ENCODE results near the gene PRR33. TPM values are rescaled to one million over a fixed set of nuclear protein-coding genes. Genes with fewer than 3 reads are reported as not detected.

PRR33 gene
- total RNA-seq, 1 donor from 2014 or later = 0.16 TPM

DNA sequence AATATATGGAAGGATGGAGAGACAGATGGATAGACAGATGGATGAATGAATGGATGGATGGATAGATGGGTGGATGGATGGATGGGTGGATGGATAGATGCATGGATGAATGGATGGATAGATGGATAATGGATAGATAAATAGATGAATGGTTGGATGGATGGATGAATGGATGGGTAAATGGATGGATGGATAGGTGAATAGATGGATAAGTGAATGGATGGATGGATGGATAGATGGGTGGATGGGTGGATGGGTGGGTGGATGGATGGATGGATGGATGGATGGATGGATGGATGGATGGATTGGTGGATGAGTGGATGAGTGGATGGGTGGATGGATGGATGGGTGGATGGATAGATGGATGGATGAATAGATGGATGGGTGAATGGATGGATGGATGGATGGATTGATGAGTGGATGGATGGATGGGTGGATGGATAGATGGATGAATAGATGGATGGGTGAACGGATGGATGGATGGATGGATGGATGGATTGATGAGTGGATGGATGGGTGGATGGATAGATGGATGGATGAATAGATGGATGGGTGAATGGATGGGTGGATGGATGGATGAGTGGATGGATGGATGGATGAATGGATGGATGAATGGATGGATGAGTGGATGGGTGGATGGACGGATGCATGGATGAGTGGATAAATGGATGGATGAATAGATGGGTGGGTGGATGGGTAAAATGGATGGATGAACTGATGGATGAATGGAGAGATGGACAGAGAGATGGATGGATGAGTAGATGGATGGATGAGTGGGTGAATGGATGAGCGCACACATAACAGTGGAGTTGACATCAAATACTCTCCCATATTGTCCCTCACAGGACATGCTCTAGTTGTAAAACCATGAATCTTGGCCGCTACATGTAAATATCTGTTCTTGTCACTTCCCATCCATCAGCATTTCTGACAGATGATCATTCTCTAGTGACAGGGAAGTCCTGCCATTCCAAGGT, 30.0 kb downstream of the PRR33 start:
- intact Hi-C loops (cut with micrococcal nuclease) = no loop called here
- no peaks in the 10 kb centered on the region for H3K27me3 Mint-ChIP-seq
- H3K27ac Mint-ChIP-seq = no peak overlapping the region
- peaks cover 39% of the 10 kb centered on the region for H3K4me1 Mint-ChIP-seq
- ChIA-PET POLR2A (no interaction called here), CTCF (interaction anchor here (1.9 kb wide), 1 partner anchor 15 kb away, joined by 4 read pairs; no protein-coding TSS in a partner anchor)
- no peak for ATAC-seq (ENCODE audit: low read depth)
- no peaks in the 10 kb centered on the region for H3K9me3 Mint-ChIP-seq
- TF ChIP-seq, protein P1, sequence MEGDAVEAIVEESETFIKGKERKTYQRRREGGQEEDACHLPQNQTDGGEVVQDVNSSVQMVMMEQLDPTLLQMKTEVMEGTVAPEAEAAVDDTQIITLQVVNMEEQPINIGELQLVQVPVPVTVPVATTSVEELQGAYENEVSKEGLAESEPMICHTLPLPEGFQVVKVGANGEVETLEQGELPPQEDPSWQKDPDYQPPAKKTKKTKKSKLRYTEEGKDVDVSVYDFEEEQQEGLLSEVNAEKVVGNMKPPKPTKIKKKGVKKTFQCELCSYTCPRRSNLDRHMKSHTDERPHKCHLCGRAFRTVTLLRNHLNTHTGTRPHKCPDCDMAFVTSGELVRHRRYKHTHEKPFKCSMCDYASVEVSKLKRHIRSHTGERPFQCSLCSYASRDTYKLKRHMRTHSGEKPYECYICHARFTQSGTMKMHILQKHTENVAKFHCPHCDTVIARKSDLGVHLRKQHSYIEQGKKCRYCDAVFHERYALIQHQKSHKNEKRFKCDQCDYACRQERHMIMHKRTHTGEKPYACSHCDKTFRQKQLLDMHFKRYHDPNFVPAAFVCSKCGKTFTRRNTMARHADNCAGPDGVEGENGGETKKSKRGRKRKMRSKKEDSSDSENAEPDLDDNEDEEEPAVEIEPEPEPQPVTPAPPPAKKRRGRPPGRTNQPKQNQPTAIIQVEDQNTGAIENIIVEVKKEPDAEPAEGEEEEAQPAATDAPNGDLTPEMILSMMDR (IDR thresholded peaks at IDR 0.05) = no peak
- no peak for DNase-seq
- peaks cover 27% of the 10 kb centered on the region for H3K36me3 Mint-ChIP-seq (ENCODE audit: low read depth)
- no peak overlapping the region for H3K4me3 Mint-ChIP-seq

DNA sequence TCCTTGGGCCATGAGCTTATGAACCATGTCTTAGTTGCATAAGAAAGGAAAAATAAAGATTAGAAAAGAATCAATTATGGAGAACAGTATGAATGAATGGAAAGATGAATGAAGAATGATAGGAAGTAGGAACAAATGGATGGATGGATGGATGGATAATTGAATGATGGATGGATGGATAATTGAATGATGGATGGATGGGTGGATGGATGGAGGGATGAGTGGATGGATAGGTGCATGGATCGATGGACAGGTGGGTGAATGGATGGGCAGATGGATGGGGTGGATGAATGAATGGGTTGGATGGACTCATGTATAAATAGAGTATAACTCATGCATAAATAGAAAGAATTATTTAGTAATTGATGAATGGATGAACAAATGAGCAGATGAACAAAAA, 31.6 kb downstream of the PRR33 start:
- TF ChIP-seq, protein P1 (IDR thresholded peaks at IDR 0.05) = no peak
- no peaks in the 10 kb centered on the region for H3K9me3 Mint-ChIP-seq
- DNase-seq (no peak), ATAC-seq (ENCODE audit: low read depth) (no peak)
- H3K4me1 Mint-ChIP-seq = peaks cover 41% of the 10 kb centered on the region
- H3K27me3 Mint-ChIP-seq = no peaks in the 10 kb centered on the region
- no peak overlapping the region for H3K27ac Mint-ChIP-seq
- intact Hi-C loops (cut with micrococcal nuclease) = no loop called here
- peaks cover 21% of the 10 kb centered on the region for H3K36me3 Mint-ChIP-seq (ENCODE audit: low read depth)
- H3K4me3 Mint-ChIP-seq = no peak overlapping the region
- POLR2A ChIA-PET = interaction anchor here (1.3 kb wide), 1 partner anchor 10 kb away, joined by 3 read pairs; no protein-coding TSS in a partner anchor
- CTCF ChIA-PET = interaction anchor here (1.3 kb wide), 1 partner anchor 166 kb away, joined by 3 read pairs; no protein-coding TSS in a partner anchor

DNA sequence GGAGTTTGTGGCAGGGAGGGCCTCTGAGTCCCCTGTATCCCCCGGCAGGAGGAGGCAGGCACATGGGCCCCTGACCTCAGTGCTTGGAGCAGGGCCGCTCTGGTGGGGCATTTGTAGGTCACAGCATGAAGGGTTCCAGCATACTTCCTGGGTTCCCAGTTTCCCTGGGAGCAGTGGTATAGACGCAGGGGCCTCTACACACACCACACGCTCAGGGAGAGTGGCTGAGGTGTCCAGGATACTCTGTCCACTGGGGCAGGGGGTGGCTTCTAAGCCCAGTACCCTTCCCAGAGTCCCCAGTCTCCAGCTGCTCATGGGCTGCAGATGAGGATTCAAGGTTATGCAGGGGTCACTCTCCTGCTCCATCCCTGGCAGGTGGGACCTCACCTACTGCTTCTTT, 32.7 kb downstream of the PRR33 start:
- H3K27me3 Mint-ChIP-seq = no peaks in the 10 kb centered on the region
- intact Hi-C loops (cut with micrococcal nuclease) = loop anchor here (10.0 kb wide), 1 partner anchor 1244 kb away; the partner anchor contains the start of gene IRF7
- TF ChIP-seq, protein P1 (IDR thresholded peaks at IDR 0.05) = no peak
- H3K9me3 Mint-ChIP-seq = no peaks in the 10 kb centered on the region
- ATAC-seq (ENCODE audit: low read depth) (no peak), DNase-seq (no peak)
- ChIA-PET CTCF (interaction anchor here (1.3 kb wide), 1 partner anchor 165 kb away, joined by 3 read pairs; no protein-coding TSS in a partner anchor), POLR2A (interaction anchor here (1.3 kb wide), 1 partner anchor 9 kb away, joined by 3 read pairs; no protein-coding TSS in a partner anchor)
- H3K4me1 Mint-ChIP-seq = peaks cover 41% of the 10 kb centered on the region
- peaks cover 19% of the 10 kb centered on the region for H3K36me3 Mint-ChIP-seq (ENCODE audit: low read depth)
- H3K4me3 Mint-ChIP-seq = no peak overlapping the region
- no peak overlapping the region for H3K27ac Mint-ChIP-seq

DNA sequence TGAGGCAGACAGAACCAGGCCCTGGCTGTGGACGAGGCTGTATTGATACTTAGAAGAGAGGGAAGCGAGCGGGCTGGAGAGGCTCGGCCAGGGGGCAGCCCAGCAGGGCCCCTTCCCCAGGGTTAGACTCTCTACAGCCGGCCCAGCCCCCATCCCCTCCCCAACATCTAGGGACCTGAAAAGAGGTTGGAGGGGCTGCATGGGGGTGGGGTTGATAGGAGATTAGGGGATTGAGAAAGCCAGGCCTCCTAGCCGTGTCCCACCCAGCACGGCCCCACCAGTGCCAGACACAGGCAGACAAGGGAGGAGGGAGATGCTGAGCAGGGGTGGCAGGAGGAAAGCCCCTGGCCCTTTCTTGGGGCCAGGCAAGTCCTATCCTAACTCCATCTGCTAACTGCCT, 33.1 kb downstream of the PRR33 start:
- intact Hi-C loops (cut with micrococcal nuclease) = loop anchor here (10.0 kb wide), 1 partner anchor 1244 kb away; the partner anchor contains the start of gene IRF7
- CTCF ChIA-PET = interaction anchor here (1.3 kb wide), 1 partner anchor 164 kb away, joined by 3 read pairs; no protein-coding TSS in a partner anchor
- DNase-seq (no peak), ATAC-seq (ENCODE audit: low read depth) (no peak)
- peaks cover 23% of the 10 kb centered on the region for H3K36me3 Mint-ChIP-seq (ENCODE audit: low read depth)
- TF ChIP-seq, protein P1 (IDR thresholded peaks at IDR 0.05) = no peak
- H3K4me1 Mint-ChIP-seq = peaks cover 44% of the 10 kb centered on the region
- no peak overlapping the region for H3K27ac Mint-ChIP-seq
- no peak overlapping the region for H3K4me3 Mint-ChIP-seq
- POLR2A ChIA-PET = interaction anchor here (1.3 kb wide), 1 partner anchor 9 kb away, joined by 3 read pairs; no protein-coding TSS in a partner anchor
- H3K9me3 Mint-ChIP-seq = no peaks in the 10 kb centered on the region
- H3K27me3 Mint-ChIP-seq = no peaks in the 10 kb centered on the region

DNA sequence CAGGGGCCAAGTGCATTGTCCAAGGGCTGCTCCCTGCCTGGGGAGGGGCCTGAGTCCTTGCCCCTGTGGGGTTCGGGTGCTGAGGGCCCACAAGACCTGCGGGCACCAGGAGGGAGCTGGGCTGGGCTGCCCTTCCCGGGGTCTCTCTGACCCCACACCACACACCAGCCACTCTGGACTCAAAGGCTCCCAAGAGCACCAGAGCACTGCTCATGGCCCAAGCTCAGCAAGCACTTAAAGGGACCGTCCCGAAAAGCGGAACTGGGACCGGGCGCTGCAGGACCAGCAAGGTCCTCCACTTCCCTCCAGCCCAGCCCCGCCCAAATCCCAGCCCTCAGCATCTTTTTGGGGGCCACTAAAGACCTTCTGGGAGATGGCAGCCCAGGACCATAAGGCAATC, 33.5 kb downstream of the PRR33 start:
- DNase-seq (no peak), ATAC-seq (ENCODE audit: low read depth) (no peak)
- ChIA-PET CTCF (interaction anchor here (1.3 kb wide), 1 partner anchor 18 kb away, joined by 4 read pairs; no protein-coding TSS in a partner anchor), POLR2A (no interaction called here)
- H3K9me3 Mint-ChIP-seq = no peaks in the 10 kb centered on the region
- H3K4me3 Mint-ChIP-seq = no peak overlapping the region
- intact Hi-C loops (cut with micrococcal nuclease) = loop anchor here (10.0 kb wide), 1 partner anchor 1243 kb away; the partner anchor contains the start of gene IRF7
- TF ChIP-seq, protein P1 (IDR thresholded peaks at IDR 0.05) = no peak
- no peaks in the 10 kb centered on the region for H3K27me3 Mint-ChIP-seq
- peaks cover 24% of the 10 kb centered on the region for H3K36me3 Mint-ChIP-seq (ENCODE audit: low read depth)
- peaks cover 45% of the 10 kb centered on the region for H3K4me1 Mint-ChIP-seq
- no peak overlapping the region for H3K27ac Mint-ChIP-seq
